ENCODE data around the gene SLC22A2.

Gene SLC22A2

DNA sequence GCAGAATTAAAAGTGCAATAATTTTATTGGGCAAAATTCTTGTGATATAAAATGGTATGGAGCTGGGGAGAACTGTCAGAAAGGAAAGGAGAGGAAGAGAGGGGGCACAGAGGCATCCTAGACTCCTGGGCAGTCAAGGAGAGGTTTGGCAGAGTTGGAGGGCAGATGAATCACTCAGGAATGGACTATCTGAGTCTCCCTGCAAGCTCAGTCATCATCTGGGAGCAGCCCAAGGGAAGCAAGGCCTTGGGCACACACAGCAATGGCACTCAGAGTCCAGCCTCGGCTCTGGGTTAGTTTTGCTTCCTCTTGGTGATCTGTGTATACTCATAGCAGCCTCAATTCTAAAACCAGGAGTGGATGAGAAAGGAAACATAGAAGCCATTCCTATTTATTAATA lies 69.8 kb downstream of the SLC22A2 start:
- no peaks in the 10 kb centered on the region for H3F3A ChIP-seq (ENCODE audit: insufficient read depth)
- no peaks in the 10 kb centered on the region for H3K79me2 ChIP-seq (ENCODE audit: insufficient read depth, low read length)
- no peak overlapping the region for H3K27ac ChIP-seq (ENCODE audit: low read depth, low read length)
- H3K4me2 ChIP-seq (ENCODE audit: low read depth, low read length, poor library complexity, severe bottlenecking): no peak overlapping the region
- H3K27me3 ChIP-seq (ENCODE audit: low read length): no peaks in the 10 kb centered on the region
- H3K9me2 ChIP-seq (replicated peaks; ENCODE audit: insufficient read depth, low read length): no peaks in the 10 kb centered on the region
- H4K20me1 ChIP-seq (ENCODE audit: low read depth, low read length): no peaks in the 10 kb centered on the region
- no peak overlapping the region for H3K9ac ChIP-seq (ENCODE audit: low read length)
- no peak for TF ChIP-seq EZH2phosphoT487 (conservative IDR thresholded peaks at IDR 0.05; ENCODE audit: low read length)
- TF ChIP-seq, protein P1, sequence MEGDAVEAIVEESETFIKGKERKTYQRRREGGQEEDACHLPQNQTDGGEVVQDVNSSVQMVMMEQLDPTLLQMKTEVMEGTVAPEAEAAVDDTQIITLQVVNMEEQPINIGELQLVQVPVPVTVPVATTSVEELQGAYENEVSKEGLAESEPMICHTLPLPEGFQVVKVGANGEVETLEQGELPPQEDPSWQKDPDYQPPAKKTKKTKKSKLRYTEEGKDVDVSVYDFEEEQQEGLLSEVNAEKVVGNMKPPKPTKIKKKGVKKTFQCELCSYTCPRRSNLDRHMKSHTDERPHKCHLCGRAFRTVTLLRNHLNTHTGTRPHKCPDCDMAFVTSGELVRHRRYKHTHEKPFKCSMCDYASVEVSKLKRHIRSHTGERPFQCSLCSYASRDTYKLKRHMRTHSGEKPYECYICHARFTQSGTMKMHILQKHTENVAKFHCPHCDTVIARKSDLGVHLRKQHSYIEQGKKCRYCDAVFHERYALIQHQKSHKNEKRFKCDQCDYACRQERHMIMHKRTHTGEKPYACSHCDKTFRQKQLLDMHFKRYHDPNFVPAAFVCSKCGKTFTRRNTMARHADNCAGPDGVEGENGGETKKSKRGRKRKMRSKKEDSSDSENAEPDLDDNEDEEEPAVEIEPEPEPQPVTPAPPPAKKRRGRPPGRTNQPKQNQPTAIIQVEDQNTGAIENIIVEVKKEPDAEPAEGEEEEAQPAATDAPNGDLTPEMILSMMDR (IDR thresholded peaks at IDR 0.05; ENCODE audit: insufficient read depth, low read length, poor library complexity, severe bottlenecking): no peak
- H3K36me3 ChIP-seq (ENCODE audit: low read length): no peaks in the 10 kb centered on the region
- H3K9me3 ChIP-seq (ENCODE audit: insufficient read depth, low read length): no peaks in the 10 kb centered on the region
- H2AFZ ChIP-seq (ENCODE audit: low read depth, low read length, severe bottlenecking): no peak overlapping the region
- H3K4me3 ChIP-seq (ENCODE audit: insufficient read depth, low read length, poor library complexity, severe bottlenecking): no peak overlapping the region

DNA sequence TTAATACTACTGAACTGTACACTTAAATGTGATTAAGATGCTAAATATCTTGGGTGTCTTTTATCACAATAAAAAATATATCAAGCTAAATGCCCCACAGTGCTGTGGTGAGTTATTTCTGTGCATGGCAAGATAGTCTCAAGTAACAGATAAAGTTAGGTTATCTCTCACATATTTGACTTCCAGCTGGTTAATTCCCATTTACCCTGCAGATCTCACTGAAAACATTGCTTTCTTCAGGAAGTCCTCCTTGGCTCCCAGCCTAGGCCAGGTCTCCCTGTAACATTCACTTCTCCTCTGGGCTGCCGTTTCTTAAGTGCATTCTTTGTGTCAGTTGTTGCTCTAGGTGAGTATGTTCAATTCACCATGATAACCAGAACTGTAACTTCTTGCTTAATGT lies 77.9 kb downstream of the SLC22A2 start:
- Histone ChIP-seq H3K4me3 (ENCODE audit: insufficient read depth, low read length, poor library complexity, severe bottlenecking) (no peak overlapping the region), H4K20me1 (ENCODE audit: low read depth, low read length) (no peaks in the 10 kb centered on the region), H3K27me3 (ENCODE audit: low read length) (no peaks in the 10 kb centered on the region), H3K9me2 (replicated peaks; ENCODE audit: insufficient read depth, low read length) (no peaks in the 10 kb centered on the region), H3K27ac (ENCODE audit: low read depth, low read length) (no peak overlapping the region), H3K4me2 (ENCODE audit: low read depth, low read length, poor library complexity, severe bottlenecking) (no peak overlapping the region), H3K79me2 (ENCODE audit: insufficient read depth, low read length) (no peaks in the 10 kb centered on the region), H3F3A (ENCODE audit: insufficient read depth) (no peaks in the 10 kb centered on the region), H3K9ac (ENCODE audit: low read length) (no peak overlapping the region), H3K9me3 (ENCODE audit: insufficient read depth, low read length) (no peaks in the 10 kb centered on the region), H2AFZ (ENCODE audit: low read depth, low read length, severe bottlenecking) (no peak overlapping the region), H3K36me3 (ENCODE audit: low read length) (no peaks in the 10 kb centered on the region)
- TF ChIP-seq EZH2phosphoT487 (conservative IDR thresholded peaks at IDR 0.05; ENCODE audit: low read length): no peak
- TF ChIP-seq, protein P1 (IDR thresholded peaks at IDR 0.05; ENCODE audit: insufficient read depth, low read length, poor library complexity, severe bottlenecking): no peak

DNA sequence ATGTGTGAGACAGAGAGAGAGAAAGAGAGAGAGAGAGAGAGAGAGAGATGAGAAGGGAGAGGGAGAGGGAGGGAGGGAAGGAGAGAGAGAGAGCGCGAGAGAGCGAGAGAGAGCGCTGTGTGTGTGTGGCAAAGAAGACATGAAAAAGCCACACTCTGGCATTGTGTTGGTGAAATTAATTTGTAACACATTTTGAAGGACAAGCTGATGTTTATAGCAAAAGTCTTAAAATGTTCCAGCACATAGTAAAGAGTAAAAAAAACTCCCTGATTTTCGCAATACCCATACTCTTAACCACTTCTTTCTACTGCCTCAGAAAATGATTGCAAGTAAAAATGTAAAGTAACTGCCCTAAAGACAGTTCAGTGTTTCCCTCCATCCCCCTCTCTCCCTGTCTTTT lies 80.3 kb downstream of the SLC22A2 start:
- H3F3A ChIP-seq (ENCODE audit: insufficient read depth): no peaks in the 10 kb centered on the region
- H3K27me3 ChIP-seq (ENCODE audit: low read length): no peaks in the 10 kb centered on the region
- TF ChIP-seq, protein P1 (IDR thresholded peaks at IDR 0.05; ENCODE audit: insufficient read depth, low read length, poor library complexity, severe bottlenecking): no peak
- TF ChIP-seq EZH2phosphoT487 (conservative IDR thresholded peaks at IDR 0.05; ENCODE audit: low read length): no peak
- H3K9me2 ChIP-seq (replicated peaks; ENCODE audit: insufficient read depth, low read length): no peaks in the 10 kb centered on the region
- H3K4me3 ChIP-seq (ENCODE audit: insufficient read depth, low read length, poor library complexity, severe bottlenecking): no peak overlapping the region
- no peaks in the 10 kb centered on the region for H4K20me1 ChIP-seq (ENCODE audit: low read depth, low read length)
- H2AFZ ChIP-seq (ENCODE audit: low read depth, low read length, severe bottlenecking): no peak overlapping the region
- no peaks in the 10 kb centered on the region for H3K9me3 ChIP-seq (ENCODE audit: insufficient read depth, low read length)
- no peaks in the 10 kb centered on the region for H3K79me2 ChIP-seq (ENCODE audit: insufficient read depth, low read length)
- H3K27ac ChIP-seq (ENCODE audit: low read depth, low read length): no peak overlapping the region
- H3K4me2 ChIP-seq (ENCODE audit: low read depth, low read length, poor library complexity, severe bottlenecking): no peak overlapping the region
- H3K36me3 ChIP-seq (ENCODE audit: low read length): no peaks in the 10 kb centered on the region
- no peak overlapping the region for H3K9ac ChIP-seq (ENCODE audit: low read length)

All from SU-DHL-6 (cell line).